HG03196 (cell line): Measurements from ENCODE around the gene ST8SIA4.
A peak's percentile ranks its signal among the peaks of the same experiment; 100 is the strongest.

Source experiments
- ATAC-seq: cut with Tn5 transposase; IDR thresholded peaks from one replicate; pipeline ENCODE4 v1.9.1; 2021; ENCODE audit not compliant: unreplicated experiment

The ST8SIA4 gene, protein sequence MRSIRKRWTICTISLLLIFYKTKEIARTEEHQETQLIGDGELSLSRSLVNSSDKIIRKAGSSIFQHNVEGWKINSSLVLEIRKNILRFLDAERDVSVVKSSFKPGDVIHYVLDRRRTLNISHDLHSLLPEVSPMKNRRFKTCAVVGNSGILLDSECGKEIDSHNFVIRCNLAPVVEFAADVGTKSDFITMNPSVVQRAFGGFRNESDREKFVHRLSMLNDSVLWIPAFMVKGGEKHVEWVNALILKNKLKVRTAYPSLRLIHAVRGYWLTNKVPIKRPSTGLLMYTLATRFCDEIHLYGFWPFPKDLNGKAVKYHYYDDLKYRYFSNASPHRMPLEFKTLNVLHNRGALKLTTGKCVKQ

DNA sequence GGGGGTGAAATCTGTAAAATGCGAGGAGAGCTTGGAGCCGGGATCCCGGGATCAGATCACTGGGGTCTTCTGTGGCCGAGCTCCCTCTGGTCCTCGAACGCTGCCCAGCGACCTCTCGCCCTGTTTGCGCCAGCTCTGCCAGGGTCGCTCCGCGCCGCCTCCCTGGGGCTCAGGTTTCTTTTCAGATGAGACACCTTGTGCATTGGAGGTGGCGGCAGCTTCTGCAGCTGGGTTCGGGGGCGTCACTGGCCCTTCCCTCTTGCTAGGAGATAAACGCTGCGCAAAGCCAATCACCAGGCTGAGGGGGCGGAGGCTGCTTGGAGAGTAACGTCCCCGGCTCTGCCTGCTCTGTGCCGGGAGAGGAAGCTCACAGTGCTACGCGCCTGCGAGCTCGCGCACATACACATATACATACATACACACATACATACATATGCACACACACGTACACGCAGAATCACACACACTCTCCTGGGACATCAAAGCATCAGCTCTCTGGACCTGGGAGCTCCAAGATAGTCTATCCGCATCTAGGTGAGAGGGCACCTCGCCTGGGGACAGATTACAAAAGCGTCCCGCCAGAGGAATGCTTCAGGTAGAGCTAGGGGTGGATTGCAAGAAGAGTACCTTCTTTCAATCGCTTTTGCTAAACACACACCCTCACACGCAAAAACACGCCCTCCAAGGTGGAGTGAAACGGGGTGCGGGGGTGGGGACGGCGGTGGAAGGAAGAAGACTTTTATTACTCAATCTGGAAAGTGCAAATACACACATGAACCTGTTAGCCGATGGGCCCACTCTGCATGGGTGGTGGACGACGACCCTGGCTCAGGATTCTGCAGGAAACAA is at the start of gene ST8SIA4:
Gene ST8SIA4, minus strand, starts transcription at position 244 of the 849 bp plus-strand sequence. CDS start 327 bp downstream, outside the sequence.
- peak; percentile 70 for ATAC-seq

DNA sequence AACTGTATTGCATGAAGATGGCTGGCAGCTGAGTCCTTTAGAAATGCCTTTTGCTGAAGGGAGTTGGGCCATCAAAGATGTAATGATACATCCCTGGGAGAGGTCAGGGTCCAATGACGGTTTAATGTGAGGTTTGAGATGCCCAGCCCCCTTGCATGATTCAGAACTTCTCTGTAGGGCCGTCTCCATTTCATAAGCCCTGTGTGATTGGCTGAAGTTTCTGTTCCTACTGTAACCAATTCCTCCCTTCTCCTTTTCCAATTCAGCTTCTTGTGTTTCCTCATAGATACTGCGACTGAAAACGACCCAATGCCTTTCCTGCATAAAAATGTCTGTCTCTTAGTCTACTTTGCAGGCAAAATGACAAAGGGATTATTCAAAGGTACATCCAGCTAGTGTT is 47.9 kb upstream of the ST8SIA4 start:
- ATAC-seq, result no peak

DNA sequence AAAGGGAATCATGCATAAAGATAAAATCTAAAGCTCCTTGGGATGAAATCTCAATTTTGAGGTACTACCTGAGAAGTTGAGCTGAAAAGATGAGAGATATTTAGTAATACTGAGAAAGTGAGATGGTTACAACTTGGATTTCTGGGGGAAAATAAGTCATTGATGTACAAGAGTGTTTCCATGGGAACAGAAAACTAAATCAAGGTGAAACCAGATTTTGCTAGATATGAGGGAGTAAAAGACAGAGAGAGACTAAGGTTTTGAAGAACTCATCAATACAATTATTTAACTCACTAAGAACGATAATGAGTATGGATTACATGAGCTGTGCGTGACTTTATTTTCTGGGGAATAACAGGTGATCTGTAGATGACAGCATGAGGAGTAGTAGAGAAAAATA is 10.2 kb upstream of the ST8SIA4 start:
- no peak for ATAC-seq

DNA sequence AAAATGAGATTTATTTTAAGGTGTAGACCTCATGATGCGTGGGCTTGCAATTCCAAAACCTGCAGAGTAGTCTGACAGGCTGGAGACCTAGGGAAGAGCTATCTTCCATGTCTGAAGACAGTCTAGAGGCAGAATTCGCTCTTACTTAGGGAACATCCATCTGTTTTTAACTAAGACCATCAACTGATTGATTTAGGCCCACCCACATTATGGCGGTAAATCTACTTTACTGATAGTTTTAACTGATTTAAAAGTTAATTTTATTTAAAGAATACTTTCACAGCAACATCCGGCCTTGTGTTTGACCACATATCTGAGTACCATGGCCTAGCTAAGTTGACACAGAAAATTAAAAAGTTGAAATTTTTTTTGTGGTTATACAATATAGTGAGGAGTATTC is 6.0 kb upstream of the ST8SIA4 start:
- no peak for ATAC-seq

DNA sequence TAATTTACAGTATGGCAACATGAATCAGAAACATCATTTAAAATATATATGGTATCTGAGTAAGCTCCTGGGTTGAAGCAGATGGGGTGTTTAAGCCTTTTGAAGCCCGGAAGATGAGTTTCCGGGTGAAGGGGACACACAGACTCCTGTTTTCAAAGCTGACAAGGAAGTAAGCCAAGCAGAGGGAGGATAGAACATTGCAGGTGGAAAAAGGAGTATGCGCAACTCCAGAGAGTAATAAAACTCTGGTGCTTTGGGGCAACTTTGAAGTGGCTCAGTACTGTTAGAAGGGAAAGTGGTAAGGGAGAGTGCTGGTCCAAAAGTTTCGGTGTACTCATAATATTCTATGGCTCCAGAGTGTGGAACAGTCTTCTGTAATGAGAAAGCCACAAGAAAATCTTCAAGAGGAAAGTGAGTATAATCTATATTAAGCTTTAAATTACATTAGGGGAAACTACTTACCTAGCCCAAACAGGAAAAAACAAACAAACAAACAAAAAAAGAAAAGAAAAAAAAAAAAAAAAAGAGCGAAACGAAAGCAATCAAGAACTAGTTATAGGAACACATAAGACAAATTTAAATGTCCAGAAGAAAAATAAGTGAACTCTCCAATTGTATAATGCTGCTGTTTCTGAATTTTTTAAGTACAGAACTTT is 2.3 kb upstream of the ST8SIA4 start:
- ATAC-seq, result no peak

DNA sequence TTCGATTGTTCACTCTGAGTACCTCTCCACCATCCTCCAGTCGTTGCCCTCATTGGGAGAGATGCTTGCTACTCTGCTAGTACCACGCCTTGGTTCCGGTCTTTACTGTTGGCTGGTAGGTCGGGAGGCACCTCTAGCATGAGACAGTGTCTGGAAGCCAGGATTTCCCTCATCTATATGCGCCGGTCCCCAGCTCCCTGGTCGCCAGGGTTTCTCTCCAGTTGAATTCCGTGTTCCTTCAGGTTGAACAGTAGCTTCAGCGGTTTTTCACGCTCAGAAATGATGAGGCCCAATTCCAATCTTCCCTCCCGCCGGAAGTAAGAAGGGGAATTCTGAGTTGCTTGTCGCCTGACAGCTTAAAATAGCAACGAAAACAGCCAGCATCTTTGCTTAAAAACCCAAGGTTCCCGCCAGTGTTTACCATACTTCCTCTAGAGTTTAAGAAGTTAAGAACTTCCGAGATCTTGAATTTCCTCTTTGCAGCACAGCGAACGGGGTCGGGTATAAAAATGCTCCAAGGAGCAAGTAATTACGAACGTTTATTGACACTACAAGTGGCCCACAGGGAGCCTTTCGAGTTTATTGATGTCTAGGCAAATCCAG is 1.3 kb upstream of the ST8SIA4 start:
- ATAC-seq, result peak; percentile 30

DNA sequence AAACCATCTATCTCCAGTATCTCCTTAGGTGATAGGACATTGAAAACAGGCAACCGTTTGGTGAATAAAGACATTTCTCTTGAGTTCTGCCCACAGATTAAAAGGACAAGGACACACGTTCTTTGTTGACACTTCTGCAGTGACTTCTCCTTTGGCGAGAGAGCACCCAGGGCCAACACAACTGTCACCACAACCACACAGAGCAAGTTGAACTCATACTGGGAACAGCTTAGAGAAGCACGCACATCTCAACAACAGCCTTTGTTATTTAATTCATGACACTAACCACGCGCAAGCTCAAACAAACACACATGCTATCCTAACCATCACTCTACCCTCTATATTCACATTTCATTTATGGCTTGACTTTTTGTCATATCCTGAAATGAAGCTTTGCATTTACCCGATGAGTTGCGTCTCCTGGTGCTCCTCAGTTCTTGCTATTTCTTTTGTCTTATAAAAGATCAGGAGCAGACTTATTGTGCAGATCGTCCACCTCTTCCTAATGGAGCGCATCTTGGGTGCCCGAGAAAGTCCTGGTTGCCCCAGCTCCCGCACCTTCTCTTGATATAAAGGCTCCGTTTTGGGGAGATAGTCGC is 543 bp downstream of the ST8SIA4 start:
- no peak for ATAC-seq

DNA sequence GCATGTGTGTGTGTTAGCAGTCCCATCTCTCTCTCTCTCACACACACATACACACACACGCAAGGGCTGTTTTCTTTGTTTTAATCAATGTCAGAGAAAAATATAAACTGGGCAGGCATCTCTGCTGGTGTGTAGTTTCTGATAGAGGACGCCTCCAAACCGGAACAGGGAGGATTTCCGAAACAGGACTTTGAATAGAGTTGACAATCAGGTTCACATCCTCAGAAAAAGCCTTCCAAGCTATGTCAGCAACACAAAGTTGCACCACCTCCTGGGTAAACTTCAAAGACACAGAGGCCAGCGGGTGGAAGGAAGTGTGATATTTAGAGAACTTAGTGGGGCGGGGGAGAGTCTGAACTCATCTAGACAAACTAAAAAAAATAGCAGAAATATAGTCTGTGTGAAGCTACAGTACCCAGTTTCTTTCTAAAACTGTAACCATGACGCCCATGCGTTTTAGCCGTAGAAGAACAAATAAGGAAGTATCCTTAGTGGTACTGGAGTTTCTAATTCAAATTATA is 1.2 kb downstream of the ST8SIA4 start:
- ATAC-seq, result no peak

DNA sequence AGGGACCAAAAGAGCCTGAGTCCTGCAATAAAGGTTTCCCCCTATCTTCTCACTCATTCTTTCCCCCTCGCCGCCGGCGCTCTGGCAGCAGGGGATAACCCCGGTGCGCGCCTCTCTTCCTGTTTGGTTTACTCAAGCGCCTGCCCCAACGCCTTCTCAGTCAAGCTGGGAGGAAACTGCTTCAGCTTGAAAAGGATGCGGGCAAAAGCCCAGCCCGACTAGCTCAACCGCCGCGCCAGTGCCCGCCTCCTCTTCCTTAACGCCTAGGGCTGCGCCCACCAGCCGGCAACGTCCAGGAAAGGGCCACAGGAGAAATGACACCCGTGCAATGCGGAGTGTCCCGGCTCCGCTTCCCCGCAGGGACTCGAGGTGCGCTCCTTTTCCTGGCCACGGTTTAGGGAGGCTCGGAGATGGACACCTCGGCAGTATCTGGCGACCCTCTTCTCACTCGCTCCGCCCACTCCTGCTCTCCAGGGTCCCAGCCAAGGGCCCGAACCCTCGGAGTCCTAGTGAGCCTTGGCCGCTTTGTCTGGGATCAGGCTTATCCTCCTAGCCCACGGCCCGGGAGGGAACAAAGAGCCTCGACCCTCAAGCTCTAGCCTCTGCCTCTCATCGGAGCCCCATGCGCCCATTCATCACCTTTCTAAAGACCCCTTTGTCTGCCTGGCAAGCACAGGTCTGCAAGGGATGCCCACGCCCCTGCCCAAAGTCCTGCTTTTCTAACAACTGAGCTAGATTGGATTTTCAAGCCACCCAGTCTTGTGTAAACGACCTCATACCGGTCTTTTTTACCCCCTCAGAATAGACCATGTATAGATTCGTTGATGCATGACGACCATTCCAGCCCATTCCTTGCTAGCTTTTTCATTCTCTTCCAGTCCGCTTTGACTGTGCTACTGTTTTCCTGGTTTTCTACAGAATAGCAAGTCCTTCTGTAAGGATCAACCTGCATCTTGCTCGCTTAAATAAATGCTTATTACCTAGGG is 2.0 kb downstream of the ST8SIA4 start:
- ATAC-seq, result peak; percentile 35

DNA sequence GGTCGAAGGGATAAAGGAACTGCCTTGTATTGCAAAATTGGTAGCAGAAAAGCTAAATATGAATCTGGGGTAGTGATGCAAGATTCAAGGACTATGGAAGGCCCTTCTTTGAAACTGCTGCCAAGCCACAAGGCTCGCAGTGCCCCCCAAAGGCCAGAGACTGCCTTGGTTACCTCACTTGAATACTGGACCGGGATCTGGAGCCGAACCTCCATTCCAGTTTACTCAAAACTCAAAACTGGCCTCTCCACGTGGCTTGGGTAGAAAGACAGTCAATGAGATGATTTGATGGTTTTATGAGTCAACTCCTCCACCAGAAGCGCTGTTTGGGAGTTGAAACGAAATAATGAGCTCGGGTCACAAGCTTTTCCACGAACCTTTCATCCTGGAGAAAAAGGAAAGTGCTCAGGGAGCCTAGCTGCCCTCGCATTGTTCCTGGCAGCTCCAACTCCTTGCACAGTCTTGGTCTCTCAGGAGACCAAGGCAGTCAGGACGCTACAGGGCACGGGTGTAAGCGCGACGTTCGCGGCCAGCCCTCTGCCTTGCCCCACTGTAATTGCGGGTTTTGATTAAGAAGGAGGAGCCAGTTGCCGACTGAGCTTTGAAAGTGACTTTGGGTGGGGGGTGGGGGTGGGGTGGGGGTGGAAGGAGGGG is 2.8 kb downstream of the ST8SIA4 start:
- peak; percentile 7 for ATAC-seq

DNA sequence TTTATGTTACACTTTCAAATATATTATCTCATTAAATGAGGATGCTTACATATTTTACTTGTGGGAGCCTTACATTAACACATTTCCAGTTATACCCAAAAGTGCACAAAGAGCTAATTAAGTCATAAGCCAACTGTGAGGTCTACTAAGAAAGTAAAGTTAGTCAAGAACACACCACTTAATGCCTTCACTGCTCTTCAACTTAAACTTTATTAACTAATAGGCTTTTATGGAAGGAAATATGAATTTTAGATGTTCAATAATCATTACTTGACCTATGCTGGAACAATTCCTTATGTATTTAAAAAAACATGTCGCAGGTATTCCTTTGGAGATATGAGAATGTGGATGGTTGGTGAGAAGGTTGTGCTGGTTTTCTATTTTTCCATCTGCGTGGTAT is 3.4 kb downstream of the ST8SIA4 start:
- no peak for ATAC-seq

DNA sequence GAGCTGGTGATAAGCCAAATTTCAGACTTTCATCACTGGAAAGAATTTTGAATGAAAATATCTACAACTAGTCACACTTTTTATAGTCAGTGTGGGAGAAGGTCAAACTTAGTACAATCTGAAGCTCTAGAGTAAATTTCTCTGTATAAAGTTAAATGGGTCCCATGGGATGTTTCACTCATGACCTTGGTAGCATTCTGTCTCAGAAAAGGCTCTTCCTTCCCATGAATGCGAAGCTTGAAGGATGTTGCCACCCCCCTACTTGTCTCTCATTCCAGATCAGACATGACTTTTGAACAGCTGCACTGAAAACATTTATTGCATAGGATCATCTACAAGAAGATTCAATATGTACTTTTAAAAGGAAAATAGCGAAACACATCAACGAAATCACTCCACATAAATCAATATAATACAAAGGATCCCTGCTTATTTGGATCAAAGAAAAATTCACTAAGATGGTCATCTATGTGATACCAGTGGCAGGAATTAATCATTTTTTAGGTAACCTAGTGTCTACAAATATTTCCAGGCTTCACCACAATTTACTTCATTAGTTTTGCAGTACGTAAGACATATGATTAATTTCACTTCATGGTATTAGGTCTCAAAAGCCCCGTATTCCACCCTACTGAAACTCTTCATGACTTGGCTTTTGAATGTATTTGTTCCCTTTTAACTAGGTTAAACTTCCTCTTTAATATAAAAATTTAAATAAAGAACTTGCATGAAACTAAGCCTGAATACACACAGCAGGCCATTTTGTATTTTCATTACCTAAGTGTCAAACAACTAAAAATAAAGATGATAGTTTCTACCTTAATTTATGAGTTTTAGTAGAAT is 4.4 kb downstream of the ST8SIA4 start:
- no peak for ATAC-seq

DNA sequence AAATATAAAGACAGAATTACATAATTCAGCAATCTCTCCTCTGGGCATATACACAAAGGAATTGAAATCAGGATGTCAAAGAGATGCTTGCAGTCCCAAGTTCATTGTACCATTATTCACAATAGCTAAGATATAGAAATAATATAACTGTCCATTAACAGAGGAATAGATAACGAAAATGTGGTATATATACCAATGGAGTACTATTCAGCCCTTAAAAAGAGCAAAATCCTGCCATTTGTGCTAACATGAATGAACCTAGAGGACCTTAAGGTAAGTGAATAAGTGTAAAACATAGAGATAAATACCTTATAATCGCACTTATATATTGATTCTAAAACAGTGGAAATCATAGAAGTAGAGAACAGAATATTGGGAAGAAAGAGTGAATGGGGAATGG is 7.0 kb downstream of the ST8SIA4 start:
- no peak for ATAC-seq

DNA sequence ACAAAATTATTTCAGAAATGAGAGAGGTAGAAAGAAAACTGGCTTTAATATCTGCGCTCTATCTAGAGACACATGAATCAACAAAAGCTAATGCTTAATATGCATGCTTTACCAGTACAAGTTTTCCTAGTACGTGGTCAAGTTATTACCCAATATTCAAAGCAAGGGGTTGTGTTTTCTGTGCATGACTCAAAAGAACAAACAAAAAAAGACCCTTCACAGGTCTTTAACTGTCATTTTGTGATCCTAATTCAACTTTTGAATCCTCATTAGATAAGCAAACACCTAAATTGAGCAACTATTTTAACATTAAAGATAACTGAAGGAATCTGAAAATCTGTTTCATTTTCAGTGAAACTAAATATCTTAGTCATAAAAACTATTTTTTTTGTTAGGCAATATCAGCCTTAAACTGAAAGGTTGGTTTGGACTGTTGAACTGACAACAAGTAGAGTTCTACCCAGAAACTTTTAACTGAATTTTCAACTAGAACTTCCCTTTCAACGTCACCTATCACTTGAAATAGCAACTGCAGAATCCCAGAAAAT is 12.5 kb downstream of the ST8SIA4 start:
- ATAC-seq, result peak; percentile 74

DNA sequence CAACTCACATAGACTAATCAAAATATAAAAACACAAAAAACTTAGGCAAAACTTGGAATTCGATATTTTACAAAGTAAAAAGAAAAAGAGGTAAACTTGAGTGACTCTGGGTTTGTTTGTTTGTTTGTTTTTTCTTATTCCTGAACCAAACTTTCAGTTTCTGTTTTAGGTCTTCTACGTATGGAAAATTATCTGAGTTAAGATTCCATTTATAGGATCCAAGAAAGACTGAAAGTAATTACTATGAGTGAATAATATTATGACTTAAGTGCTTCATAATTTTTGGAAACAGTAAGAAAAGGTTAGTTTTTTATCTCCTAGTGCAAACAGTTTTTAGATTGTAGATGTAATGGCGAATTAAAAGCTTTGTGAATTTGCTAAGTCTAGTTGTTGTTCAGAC is 13.2 kb downstream of the ST8SIA4 start:
- no peak for ATAC-seq

DNA sequence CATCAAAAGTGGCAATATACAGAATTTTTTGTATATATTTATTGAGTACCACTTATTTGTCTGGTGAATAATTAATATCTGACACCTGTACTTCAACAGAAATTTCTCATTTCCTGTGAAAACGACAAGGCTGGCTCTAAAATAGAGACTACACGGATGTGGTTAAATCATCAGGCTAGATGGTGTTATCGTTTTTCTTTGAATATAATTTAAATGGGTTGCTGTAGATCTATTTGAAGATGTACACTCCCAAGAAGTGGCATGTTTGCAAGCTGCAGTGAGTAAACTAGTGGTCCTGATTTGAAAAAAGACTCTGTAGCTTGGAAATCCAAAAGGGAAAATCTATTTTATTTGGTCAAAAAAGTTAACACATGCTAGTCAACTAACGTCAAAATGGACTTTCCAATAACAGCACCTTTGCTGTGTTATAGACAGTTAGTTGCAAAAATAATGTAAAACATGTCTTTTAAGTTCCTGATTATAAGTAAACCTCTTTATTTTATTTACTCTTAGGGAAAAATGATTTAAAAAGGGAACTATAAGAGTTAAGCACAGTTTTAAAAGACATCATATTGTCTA is 13.8 kb downstream of the ST8SIA4 start:
- peak; percentile 62 for ATAC-seq

DNA sequence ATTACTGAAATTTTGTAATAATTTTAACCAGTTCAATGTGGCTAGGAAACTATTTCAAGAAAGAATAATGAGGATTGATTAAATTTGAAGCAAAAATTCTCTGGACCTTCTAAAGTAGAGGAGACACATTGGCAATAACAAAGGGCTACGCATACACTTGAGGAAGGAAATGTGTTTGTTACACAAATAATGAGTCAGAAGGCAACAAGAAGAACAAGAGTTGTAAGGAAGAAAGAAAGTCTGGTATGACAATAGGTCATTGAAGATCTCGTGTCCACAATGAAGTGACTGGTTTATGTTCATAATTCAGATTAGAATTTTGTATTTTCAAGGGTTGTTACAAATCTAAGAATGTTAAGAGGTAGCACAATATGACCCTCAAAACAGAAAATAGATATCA is 25.8 kb downstream of the ST8SIA4 start:
- ATAC-seq, result no peak
